ENCODE measurements around the gene OARD1. TPM values are rescaled to one million over a fixed set of nuclear protein-coding genes. Genes with fewer than 3 reads are reported as not detected.

The OARD1 gene
- polyA plus RNA-seq, 1 of the 3 experiments (the other 2 are of a cell fraction) = 5.6 TPM

GRCh38 chr6:41072836-41073202, 663 bp upstream of the OARD1 start, which contains the start of gene NFYA (continued):
- TF ChIP-seq ZBTB33 (IDR thresholded peaks at IDR 0.05; ENCODE audit: borderline replicate concordance, low read depth) (no peak), USF1 (IDR thresholded peaks at IDR 0.05; ENCODE audit: borderline replicate concordance, low read depth) (no peak), POLR2AphosphoS5 (IDR thresholded peaks at IDR 0.05; ENCODE audit: low read depth, low read length) (no peak), RFX5 (IDR thresholded peaks at IDR 0.05; ENCODE audit: low read length) (peak; percentile 72; the same call in 1 of the 2 replicates), GABPA (IDR thresholded peaks at IDR 0.05; ENCODE audit: low read depth) (no peak), REST (IDR thresholded peaks at IDR 0.05; ENCODE audit: low read depth, low read length) (no peak), RCOR1 (IDR thresholded peaks at IDR 0.05; ENCODE audit: low read length) (no peak), MEF2A (IDR thresholded peaks at IDR 0.05; ENCODE audit: borderline replicate concordance, low read depth) (no peak), RAD21 (IDR thresholded peaks at IDR 0.05; ENCODE audit: low read length) (no peak), USF2 (IDR thresholded peaks at IDR 0.05; ENCODE audit: borderline replicate concordance, low read depth, low read length) (no peak), MAX (IDR thresholded peaks at IDR 0.05; ENCODE audit: low read depth) (peak; percentile 5; the same call in 1 of the 2 replicates), EZH2phosphoT487 (IDR thresholded peaks at IDR 0.05; ENCODE audit: borderline replicate concordance, low read depth) (no peak), CHD2 (IDR thresholded peaks at IDR 0.05; ENCODE audit: low read length, partially characterized antibody) (peak; percentile 6), GATA2 (CRISPR knock-in tag; IDR thresholded peaks at IDR 0.05) (no peak), EP300 (IDR thresholded peaks at IDR 0.05; ENCODE audit: borderline replicate concordance in 1 of 2, low read depth in 1 of 2, low read length in 1 of 2) (no peak)
